GM21737 (cell line): ENCODE results near the gene ZNF496.

Experiments used
- ATAC-seq: cut with Tn5 transposase; IDR thresholded peaks from one replicate; pipeline ENCODE4 v1.9.1; 2021; ENCODE audit warnings: mild to moderate bottlenecking, moderate library complexity; ENCODE audit not compliant: unreplicated experiment

The ZNF496 gene

GRCh38 chr1:247330548-247331171 is 1.0 kb downstream of the ZNF496 start:
- ATAC-seq, result no peak

GRCh38 chr1:247329097-247329617 is 2.5 kb downstream of the ZNF496 start:
- no peak for ATAC-seq

- no peak for ATAC-seq
Measured at GRCh38 chr1:247328311-247328710, 3.4 kb downstream of the ZNF496 start.

GRCh38 chr1:247326411-247327130 is 5.1 kb downstream of the ZNF496 start:
- no peak for ATAC-seq

GRCh38 chr1:247324923-247325322 is 6.7 kb downstream of the ZNF496 start:
- ATAC-seq, result no peak

GRCh38 chr1:247324204-247324787 is 7.4 kb downstream of the ZNF496 start:
- no peak for ATAC-seq

- ATAC-seq, result no peak
Measured at GRCh38 chr1:247322849-247323586, 8.6 kb downstream of the ZNF496 start.

GRCh38 chr1:247322442-247322841 is 9.2 kb downstream of the ZNF496 start:
- no peak for ATAC-seq

GRCh38 chr1:247317702-247318101 is 14.0 kb downstream of the ZNF496 start:
- ATAC-seq, result no peak

- ATAC-seq, result no peak
Measured at GRCh38 chr1:247316590-247317197, 15.0 kb downstream of the ZNF496 start.

GRCh38 chr1:247304031-247304430 is 27.6 kb downstream of the ZNF496 start:
- no peak for ATAC-seq

- no peak for ATAC-seq
Measured at GRCh38 chr1:247303216-247303615, 28.5 kb downstream of the ZNF496 start.

- no peak for ATAC-seq
Measured at GRCh38 chr1:247301176-247301540, 30.5 kb downstream of the ZNF496 start.

GRCh38 chr1:247300491-247301175 is 31.0 kb downstream of the ZNF496 start:
- no peak for ATAC-seq

GRCh38 chr1:247299723-247300381 is 31.8 kb downstream of the ZNF496 start:
- no peak for ATAC-seq

- no peak for ATAC-seq
Measured at GRCh38 chr1:247298701-247299100, 33.0 kb downstream of the ZNF496 start.

GRCh38 chr1:247298124-247298481 is 33.6 kb downstream of the ZNF496 start:
- ATAC-seq, result no peak

- ATAC-seq, result no peak
Measured at GRCh38 chr1:247297263-247298123, 34.2 kb downstream of the ZNF496 start.

GRCh38 chr1:247296599-247297180 is 35.0 kb downstream of the ZNF496 start:
- ATAC-seq, result no peak
